ENCODE measurements around the gene RNPC3.

Gene RNPC3, protein sequence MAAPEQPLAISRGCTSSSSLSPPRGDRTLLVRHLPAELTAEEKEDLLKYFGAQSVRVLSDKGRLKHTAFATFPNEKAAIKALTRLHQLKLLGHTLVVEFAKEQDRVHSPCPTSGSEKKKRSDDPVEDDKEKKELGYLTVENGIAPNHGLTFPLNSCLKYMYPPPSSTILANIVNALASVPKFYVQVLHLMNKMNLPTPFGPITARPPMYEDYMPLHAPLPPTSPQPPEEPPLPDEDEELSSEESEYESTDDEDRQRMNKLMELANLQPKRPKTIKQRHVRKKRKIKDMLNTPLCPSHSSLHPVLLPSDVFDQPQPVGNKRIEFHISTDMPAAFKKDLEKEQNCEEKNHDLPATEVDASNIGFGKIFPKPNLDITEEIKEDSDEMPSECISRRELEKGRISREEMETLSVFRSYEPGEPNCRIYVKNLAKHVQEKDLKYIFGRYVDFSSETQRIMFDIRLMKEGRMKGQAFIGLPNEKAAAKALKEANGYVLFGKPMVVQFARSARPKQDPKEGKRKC

DNA sequence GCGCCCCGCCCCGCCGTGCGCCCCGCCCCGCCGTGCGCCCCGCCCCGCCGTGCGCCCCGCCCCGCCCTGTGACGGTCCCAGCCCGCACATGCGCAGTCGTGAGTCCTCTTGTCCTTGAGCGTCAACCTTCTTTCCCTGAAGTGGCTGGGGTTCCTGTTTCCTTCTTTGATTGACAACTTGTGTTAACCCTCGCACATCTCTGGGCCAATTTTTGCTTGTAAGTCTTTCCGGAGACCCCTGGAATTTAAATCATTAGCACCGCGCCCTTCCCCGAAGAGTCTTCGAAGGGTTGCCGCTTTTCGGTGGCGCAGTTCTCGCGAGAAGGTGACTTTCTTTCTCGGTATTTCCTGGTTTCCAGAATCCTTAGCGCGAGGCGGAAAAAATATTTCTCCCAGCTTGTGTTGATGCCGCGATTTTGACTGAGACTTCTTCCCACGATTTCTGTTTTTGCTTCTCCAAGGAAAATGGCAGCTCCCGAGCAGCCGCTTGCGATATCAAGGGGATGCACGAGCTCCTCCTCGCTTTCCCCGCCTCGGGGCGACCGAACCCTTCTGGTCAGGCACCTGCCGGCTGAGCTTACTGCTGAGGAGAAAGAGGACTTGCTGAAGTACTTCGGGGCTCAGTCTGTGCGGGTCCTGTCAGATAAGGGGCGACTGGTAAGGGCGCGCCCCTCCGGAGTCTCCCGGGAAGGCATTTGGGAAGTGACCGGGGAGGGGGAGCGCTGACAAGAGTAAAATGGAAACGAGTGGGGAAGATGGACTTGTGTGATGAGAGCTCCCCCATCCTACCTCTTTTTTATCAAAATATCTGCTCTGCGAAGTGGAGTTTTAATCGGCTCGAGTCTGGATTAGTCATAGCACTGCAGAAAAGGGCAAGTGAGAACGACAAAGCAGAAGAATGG, at the start of gene RNPC3:
TSS of gene RNPC3 (plus strand) at position 93 of the 901 bp plus-strand sequence. CDS start at position 465, 372 bp downstream.
- DNase-seq, result peak; percentile 89

DNA sequence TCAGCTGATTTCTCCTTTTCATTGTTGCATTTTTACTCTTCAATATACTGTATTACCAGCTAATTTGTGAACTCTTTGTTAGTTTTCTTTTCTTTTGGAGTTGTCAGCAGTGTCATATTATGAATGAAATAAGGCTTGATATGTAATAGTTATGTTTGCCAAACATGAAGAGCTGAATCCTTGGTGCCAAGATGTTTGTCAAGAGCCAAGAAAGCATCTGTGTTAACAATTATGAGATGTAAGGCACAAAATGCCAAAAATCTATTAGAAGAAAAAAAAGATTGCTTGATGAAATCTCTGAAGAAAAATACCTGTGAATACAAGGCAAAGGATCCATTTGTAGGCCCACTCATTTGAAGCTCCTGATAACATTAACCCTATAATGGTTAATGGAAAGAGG, 48.4 kb upstream of the RNPC3 start:
- no peak for DNase-seq

DNA sequence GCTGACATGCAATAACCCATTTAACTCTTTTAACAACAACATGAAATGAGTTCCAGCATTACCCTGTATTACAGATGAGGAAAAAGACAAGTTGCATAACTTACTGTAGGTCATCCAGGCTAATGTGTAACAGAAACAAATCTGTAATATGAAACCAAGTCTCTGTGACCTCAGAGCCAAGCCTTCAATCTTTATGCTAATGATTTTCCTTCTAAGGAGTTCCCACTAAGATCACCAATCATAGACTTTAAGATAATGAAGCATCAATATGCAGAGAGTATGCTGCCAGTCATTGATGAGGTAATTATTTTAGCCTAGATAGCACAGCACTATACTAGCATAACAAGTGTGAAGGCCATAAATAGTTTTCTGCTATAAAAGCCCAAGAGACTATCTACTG, 35.6 kb upstream of the RNPC3 start:
- no peak for DNase-seq

DNA sequence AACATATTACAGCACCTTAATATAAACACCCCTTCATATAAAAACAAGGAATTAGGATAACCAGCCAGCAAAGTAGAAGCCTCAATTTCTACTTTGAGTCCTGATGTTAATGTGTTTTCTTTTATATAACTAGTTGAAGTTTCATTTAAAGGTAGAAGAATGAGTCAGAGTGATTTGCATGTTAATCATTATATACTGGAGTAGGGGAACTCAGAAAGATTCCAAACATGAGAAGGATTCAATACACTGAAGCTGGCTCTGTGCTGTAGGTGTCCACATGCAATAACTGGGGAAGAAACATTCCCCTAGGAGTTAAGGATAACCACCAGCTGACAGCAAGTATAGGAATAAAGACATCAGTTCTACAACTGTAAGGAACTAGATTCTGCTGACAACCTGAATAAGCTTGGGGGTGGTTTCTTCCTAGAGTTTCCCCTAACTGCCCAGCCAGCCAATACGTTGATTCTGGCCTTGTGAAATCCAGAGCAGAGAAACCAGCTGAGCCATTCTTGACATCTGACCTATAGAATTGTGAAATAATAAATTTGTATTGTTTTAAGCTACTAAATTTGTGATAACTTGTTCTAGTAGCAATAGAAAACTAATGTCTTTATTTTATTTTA, 33.4 kb upstream of the RNPC3 start:
- DNase-seq, result no peak

DNA sequence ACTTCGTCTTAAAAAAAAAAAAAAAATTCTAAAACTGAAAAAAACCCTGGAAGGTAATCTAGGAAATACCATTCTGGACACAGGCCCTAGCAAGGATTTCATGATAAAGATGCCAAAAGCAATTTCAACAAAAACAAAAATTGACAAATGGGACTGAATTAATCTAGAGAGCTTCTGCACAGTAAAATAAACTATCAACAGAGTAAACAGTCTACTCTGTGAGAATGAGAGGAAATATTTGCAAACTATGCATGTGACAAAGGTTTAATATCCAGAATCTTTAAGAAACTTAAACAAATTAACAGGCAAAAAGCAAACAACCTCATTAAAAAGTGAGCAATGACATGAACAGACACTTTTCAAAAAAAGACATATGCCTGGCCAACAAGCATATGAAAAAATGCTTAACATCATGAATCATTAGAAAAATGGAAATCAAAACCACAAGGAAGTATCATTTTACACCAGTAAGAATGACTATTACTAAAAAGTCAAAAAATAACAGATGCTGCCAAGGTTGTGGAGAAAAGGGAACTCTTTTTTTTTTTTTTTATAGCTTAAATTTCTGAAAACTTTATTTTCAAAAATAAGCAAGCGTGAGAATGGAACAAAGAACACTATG, 29.4 kb upstream of the RNPC3 start:
- DNase-seq, result no peak

DNA sequence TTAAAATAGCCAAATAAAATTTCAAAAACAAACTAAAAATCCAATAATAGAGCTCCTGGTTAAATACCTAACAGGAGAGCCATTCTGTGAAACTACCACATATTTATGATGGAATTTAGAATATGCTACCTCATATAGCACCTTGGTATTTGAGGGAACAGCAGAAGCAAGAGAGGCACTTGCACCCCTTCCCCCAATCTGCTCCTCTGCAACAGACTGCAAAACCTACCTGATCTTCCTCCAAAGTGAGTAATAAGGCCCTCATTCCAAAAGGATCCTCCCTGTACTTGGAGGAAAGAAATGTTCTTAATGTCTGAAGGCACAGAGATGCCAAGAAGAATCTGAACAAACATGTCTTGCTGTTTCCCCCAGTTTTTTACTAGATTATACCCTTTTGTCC, 28.1 kb upstream of the RNPC3 start:
- DNase-seq, result no peak

DNA sequence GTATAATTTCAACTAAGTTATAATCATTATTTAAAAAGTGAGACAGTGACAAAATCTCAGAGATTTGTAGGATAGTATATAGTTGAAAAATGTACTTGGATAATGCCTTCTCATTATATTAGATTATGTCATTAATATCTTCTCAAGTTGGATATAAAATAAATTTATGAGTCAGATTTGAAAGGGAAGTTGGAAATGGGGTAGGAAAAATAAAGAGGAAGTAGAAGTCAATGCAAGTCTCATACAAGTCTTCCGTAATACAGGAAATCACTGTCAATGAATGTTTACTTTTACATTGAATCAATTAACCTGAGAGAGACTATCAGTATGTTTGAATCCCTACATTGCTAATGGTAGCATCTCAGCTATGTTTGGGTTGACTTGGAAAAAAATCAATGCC, 16.2 kb upstream of the RNPC3 start:
- no peak for DNase-seq

DNA sequence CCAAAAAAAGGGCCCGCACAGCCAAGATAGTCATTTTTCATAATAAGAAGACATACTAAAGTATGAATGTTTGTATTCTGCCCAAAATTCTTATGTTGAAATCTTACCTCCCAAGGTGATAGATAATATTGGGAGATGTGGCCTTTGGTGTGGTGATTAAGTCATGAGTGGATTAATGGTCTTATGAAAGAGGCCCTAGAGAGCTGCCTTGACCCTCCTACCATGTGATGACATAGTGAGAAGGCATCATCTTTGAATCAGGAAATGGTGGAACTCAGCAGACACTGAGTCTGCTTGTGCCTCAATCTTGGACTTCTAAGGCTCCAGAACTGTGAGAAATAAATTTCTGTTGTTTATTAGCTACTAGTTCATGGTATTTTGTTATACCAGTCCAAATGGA, 11.8 kb upstream of the RNPC3 start:
- DNase-seq, result no peak

DNA sequence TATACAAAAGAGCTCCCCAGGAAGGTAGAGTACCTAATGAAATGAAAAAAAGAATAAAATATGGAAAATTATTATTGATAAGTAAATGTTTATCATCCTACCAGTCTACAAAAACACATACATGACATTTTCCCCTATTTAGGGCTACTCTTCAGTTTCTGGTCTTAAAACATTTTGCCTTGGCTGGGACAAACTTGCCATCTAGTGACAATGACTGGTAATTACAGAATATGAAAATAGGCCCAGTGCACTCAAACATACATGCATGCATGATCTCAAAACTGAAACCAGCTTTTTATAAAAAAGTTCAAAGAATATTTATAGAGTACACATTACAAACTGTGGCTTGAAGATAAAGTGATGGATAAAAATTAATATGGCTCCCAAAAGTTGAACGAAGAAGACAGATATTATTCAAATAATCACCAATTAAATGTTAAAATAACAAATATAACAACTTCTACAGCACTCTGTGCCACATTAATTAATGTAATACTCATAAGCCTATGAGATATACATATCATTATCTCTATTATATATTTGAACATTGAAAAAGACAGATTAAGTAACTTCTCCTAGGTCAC, 10.5 kb upstream of the RNPC3 start:
- DNase-seq, result peak; percentile 11

DNA sequence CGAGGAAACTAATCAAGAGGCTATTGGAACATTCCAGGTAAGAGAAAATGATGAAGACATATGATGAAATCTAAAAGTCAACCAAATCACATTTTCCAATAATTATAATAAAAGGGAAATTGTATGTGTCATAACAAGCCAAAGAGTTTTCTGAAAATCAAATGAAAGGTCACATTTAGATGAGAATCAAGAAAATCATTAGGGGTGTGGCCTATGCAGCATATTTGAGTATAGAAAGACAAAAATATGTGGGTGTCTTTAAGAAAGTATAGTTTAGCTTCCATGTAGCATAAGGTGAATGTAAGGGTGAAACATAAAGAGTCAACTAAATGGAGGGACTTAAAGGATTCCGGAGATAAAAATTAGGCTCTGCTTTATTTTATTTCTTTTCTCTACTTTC, 9.2 kb upstream of the RNPC3 start:
- no peak for DNase-seq

DNA sequence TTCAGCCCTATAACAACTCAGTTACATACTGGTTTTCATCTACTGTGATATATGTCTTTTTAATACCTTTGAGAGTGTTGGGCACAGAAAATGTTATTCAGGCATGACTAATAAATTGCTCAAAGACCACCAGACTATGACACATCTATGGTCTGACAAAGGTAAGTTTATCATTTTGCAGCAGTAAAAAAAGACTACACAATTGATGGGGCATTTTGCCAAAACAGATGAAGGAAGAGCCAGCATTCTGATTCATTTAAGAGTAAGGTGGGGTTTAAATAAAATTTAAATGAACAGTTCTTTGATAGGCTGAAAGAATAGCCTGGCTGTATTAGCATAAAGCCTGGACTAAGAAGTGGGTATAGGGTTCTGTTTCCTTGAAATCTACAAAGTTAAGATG, 8.8 kb upstream of the RNPC3 start:
- no peak for DNase-seq

DNA sequence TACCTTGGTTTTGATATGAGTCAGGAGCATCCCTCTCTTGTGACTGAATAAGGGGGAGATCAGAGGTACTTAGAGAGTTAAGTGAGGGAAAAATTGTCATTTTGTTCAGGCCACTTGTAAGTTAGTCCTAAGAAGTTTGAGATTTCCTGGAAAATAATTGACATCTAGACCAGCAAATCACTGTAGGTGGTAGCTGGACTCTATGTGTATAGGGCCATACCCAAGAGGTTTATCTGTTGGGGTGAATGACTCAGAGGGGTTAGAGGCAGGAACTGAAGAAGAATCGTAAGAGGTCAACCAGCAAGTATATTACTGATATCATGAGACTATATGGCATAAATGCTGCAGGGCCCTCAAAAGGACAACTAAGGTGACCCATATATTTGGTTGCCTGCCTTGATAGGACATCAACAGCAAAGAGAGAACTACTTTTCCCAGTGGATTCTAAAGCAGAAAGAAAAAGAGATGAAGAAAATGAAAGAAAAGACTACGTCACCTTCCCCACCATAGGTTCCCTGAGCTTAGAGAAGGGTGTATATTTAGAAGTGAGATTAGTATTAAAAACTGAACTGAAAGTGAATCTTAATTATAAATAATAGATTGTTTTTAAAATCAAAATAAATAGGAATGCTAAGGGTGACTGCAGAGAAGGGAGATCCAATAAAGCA, 8.0 kb upstream of the RNPC3 start:
- DNase-seq, result no peak

DNA sequence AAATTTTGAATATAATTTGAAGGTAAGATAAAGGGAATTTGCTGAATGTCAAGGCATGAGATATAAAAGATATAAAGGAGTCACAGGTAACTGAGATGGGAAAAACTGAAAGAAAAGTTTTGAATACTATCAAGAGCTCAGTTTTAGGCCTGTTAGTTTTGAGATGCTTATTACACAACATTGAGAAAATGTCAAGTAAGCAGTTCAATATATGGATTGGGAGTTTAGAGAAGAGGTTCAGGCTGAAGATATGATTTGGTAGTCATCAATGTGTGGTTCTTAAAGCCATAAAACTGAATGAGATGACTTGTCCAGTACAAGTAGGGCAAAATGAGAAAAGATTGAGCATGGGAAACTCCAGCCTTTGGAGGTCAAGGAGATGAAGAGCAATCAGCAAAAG, 4.7 kb upstream of the RNPC3 start:
- DNase-seq, result no peak

DNA sequence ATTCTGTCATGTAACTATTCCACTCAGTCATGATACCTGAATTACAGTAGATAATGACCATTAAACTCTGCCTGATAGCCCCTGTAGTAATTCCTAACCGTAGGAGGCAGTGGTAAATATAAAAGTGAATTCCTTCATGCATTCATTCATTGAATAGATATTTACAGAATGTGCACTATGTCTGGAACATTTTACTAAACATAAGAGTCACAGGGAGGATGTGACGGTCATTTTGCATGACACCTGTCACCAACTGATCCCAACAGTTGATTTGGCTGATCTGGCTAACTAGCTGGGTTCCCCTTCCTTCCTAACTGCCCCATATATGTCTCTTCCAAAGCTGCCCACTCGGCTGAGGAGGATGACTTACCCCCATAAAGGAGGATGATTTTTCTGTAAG, 2.2 kb upstream of the RNPC3 start:
- no peak for DNase-seq

DNA sequence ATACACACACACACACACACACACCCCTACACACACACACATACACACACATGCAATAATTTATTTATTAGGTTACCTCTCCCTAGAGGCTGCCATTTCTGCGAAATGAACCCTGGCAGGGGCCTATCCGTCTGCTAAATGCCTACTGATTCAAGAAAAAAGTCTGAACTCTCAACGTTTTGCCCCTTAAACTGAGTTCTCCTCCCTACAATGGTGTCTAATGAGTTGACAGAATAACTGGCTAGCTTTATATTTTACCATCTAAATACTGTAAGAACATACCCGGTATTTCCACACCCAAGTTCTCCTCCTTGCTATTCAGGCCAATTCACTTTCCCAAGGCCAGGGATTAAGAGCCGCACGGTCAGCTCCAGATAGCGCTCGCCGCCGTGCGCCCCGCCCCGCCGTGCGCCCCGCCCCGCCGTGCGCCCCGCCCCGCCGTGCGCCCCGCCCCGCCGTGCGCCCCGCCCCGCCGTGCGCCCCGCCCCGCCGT, 339 bp upstream of the RNPC3 start:
- peak; percentile 22 for DNase-seq

DNA sequence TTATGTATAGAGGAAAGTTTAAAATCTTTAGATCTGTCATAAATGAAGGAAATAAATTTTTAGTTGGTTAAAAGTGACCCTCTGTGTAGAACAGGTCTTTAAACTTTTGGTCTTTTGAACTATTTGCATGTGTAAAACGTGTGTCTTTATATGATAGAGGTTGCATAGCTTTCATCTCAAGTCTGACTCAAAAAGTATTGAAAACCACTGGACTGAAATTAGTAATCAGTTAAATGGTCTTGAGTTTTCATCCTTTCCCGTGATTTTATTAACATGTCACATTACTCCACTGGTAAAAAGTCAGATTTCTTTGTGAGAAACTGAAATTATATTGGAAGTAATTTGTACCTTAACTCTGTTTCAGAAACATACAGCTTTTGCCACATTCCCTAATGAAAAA, 1.8 kb downstream of the RNPC3 start:
- no peak for DNase-seq

DNA sequence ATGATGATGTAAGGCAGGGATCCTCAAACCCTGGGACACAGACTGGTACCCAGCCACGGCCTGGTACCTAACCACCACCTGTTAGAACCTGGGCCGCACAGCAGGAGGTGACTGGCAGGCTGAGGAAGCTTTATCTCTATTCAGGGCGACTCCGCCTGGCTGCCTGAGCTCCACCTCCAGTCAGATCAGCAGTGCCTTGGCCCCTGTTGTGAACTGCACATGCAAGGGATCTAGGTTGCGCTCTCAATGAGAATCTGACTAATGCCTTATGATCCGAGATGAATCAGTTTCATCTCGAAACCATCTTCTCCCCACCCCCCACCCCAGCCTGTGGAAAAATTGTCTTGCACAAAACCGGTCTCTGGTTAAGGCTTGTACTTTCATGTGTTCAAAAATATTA, 4.2 kb downstream of the RNPC3 start:
- DNase-seq, result peak; percentile 9

DNA sequence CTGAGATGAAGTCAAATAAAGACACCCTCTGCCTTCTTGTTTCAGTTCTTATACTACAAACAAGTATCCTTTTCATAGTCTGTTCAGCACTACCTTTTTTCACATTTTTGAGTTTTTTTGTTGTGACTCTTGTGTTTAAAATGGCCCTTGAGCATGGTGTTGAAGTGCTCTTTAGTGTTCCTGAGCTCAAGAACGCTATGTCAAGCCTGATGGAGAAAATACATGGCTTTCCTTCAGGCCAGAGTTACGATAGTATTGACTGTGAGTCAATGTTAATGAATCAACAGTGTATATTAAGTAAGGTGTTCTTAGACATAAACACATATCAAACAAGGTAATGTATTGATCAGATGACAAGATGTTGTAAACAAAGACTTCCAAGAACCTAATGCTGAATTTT, 12.7 kb downstream of the RNPC3 start:
- DNase-seq, result no peak

DNA sequence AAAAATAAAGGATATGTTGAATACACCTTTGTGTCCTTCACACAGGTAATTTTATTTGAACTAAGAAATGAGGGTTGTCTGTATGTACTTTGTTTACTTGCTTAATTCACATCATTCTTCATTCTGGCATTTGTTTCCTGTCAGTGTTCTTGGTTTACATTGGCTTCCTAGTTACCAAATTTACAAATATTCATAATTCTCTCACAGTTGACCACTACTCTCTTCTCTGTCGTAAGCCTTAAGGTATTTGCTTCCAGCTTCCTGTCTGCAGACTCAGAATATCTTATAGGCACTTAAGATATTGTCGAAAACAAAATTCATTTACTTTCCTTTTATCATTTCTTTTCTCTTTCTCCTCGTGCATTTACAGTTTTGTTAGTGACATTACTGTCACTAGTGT, 15.9 kb downstream of the RNPC3 start:
- no peak for DNase-seq

DNA sequence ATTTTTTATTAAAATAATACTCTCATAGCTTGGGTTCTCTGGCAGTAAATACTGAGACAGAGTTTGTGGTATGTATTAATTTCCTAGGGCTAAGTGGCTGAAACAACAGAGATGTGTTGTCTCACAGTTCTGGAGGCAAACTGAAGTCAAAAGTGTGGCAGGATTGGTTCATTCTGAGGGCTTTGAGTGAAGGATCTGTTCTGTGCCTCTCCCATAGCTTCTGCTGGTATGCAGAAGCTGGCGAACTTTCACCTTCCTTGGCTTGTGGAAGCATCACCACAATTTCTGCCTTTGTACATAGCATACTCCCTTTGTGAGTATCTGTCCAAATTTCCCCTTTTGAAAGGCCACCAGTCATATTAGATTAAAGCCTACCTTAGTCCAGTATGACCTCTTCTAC, 21.0 kb downstream of the RNPC3 start:
- DNase-seq, result no peak

DNA sequence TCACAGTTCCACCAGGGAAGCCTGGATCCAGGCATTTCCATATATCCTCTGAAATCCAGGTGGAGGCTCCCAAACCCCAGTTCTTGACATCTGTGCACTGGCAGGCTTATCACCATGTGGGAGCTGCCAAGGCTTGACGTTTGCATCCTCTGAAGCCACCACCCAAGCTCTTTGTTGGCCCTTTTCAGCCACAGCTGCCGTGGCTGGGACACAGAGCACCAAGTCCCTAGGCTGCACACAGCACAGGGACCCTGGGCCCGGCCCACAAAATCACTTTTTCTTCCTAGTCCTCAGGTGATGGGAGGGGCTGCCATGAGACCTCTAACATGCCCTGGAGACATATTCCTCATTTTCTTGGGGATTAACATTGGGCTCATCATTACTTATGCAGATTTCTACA, 22.3 kb downstream of the RNPC3 start:
- DNase-seq, result no peak

DNA sequence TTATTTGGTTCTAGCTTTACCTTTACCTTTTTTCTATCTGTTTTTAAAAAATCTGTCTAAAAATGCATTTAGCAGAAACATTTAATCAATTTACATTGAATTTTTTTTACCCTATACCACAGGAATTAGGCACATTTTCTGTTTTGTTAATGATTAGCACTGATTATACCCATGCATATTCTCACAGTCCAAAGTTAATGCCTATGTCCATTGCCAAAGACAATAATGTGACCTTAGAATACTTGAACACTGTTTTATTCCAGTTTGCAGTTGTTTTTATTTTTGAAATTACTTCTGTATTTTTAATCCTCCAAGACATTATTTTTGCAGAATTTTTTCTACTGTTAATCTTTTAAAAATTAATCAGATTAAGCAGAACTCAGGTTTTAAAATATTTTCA, 34.9 kb downstream of the RNPC3 start:
- no peak for DNase-seq

All from CD4-positive, alpha-beta T cell treated with Interleukin-17A for 4 hours (primary cell).